Suprapubic skin (tissue), 4 donors: Measurements from ENCODE around the gene WDR4. TPM values are rescaled to one million over a fixed set of nuclear protein-coding genes. Genes with fewer than 3 reads are reported as not detected.
A peak's percentile ranks its signal among the peaks of the same experiment; 100 is the strongest.

ENCODE experiments used
- DNase-seq, 2 donors: peaks; one replicate each; pipeline ENCODE4 v3.0.0-alpha.2; 2019; ENCODE audit warnings: low spot score in 2 of 2
- H3K27ac ChIP-seq: fragments of 200-600 bp; sonication (generic); one replicate; pipeline ENCODE4 v1.5.1; 2019
- H3K27me3 ChIP-seq: fragments of 200-600 bp; sonication (generic); one replicate; pipeline ENCODE4 v1.5.1; 2019
- H3K36me3 ChIP-seq: fragments of 200-600 bp; sonication (generic); one replicate; pipeline ENCODE4 v1.5.1; 2019
- H3K4me1 ChIP-seq: fragments of 200-600 bp; sonication (generic); one replicate; pipeline ENCODE4 v1.5.1; 2019
- H3K4me3 ChIP-seq: fragments of 200-600 bp; sonication (generic); one replicate; pipeline ENCODE4 v1.5.1; 2019; ENCODE audit warnings: mild to moderate bottlenecking
- H3K9me3 ChIP-seq: fragments of 200-600 bp; sonication (generic); one replicate; pipeline ENCODE4 v1.5.1; 2019
- CTCF ChIP-seq, 2 donors: fragments of 200-600 bp in 1 of 2; fragments of 450-650 bp in 1 of 2; sonication (generic) in 1 of 2; IDR thresholded peaks; one replicate each; pipeline ENCODE4 v1.5.1; 2016 to 2019; ENCODE audit warnings: antibody characterized with exemption in 2 of 2, mild to moderate bottlenecking in 1 of 2, moderate library complexity in 1 of 2
- EP300 ChIP-seq: sonication (generic); formaldehyde crosslinking; IDR thresholded peaks from one replicate; pipeline ENCODE4 v1.6.1; 2017; ENCODE audit warnings: antibody characterized with exemption
- POLR2A ChIP-seq, 2 donors: fragments of 450-650 bp; IDR thresholded peaks; one replicate each; pipeline ENCODE4 v1.6.1; 2017; ENCODE audit warnings: antibody characterized with exemption in 2 of 2, mild to moderate bottlenecking in 2 of 2, moderate library complexity in 2 of 2
- POLR2AphosphoS5 ChIP-seq, 3 donors: sonication (generic); formaldehyde crosslinking; IDR thresholded peaks; one replicate each; pipeline ENCODE4 v1.6.1; 2017; ENCODE audit warnings: antibody characterized with exemption in 3 of 3
- WGBS: methylation state at CpG from one replicate; pipeline ENCODE4 v1.1.5; 2018; 5-methylcytosine and 5-hydroxymethylcytosine counted together
- total RNA-seq, 4 donors: library from RNA; depleted of rRNA; stranded (reverse); fragments of >200 nt; gene quantifications; one replicate each; pipeline ENCODE4 v1.1.0, GENCODE V29; 2016

The WDR4 gene
- total RNA-seq, 4 donors from 2014 or later, result 10.1 to 18.7 (median 14.1) TPM

- TF ChIP-seq POLR2AphosphoS5 (IDR thresholded peaks at IDR 0.05), result no peak
- TF ChIP-seq POLR2A (IDR thresholded peaks at IDR 0.05), result no peak
- no peak for TF ChIP-seq CTCF (IDR thresholded peaks at IDR 0.05)
- no peak for TF ChIP-seq EP300
- Histone ChIP-seq H3K36me3 (peaks cover 94% of the 10 kb centered on the region), H3K4me1 (no peaks in the 10 kb centered on the region), H3K27me3 (no peaks in the 10 kb centered on the region), H3K27ac (no peak overlapping the region), H3K9me3 (no peaks in the 10 kb centered on the region), H3K4me3 (no peak overlapping the region)
- WGBS, result 89% methylated on average over 14 of the region's 19 CpGs
- DNase-seq, result no peak
Measured at GRCh38 chr21:42851812-42852665, 27.3 kb downstream of the WDR4 start.

GRCh38 chr21:42850866-42851391, 28.4 kb downstream of the WDR4 start:
- DNase-seq, result no peak
- 94% methylated on average over 9 of the region's 21 CpGs for WGBS
- Histone ChIP-seq H3K27ac (no peak overlapping the region), H3K36me3 (peaks cover 92% of the 10 kb centered on the region), H3K27me3 (no peaks in the 10 kb centered on the region), H3K9me3 (no peaks in the 10 kb centered on the region), H3K4me3 (no peak overlapping the region), H3K4me1 (no peaks in the 10 kb centered on the region)
- peak; percentile 4 to 22 for TF ChIP-seq CTCF (IDR thresholded peaks at IDR 0.05)
- no peak for TF ChIP-seq POLR2A (IDR thresholded peaks at IDR 0.05)
- no peak for TF ChIP-seq POLR2AphosphoS5 (IDR thresholded peaks at IDR 0.05)
- no peak for TF ChIP-seq EP300

- DNase-seq, result no peak
- Histone ChIP-seq H3K4me3 (no peak overlapping the region), H3K9me3 (no peaks in the 10 kb centered on the region), H3K27me3 (no peaks in the 10 kb centered on the region), H3K27ac (no peak overlapping the region), H3K36me3 (peaks cover 92% of the 10 kb centered on the region), H3K4me1 (no peaks in the 10 kb centered on the region)
- WGBS, result 95% methylated on average over 4 of the region's 10 CpGs
- no peak for TF ChIP-seq POLR2A (IDR thresholded peaks at IDR 0.05)
- no peak for TF ChIP-seq EP300
- no peak for TF ChIP-seq CTCF (IDR thresholded peaks at IDR 0.05)
- TF ChIP-seq POLR2AphosphoS5 (IDR thresholded peaks at IDR 0.05), result no peak
Measured at GRCh38 chr21:42850463-42850862, 28.9 kb downstream of the WDR4 start.

- WGBS, result 96% methylated on average over 25 of the region's 29 CpGs
Measured at GRCh38 chr21:42849759-42850412, 29.5 kb downstream of the WDR4 start.

More at GRCh38 chr21:42849759-42850412, 29.5 kb downstream of the WDR4 start:
- peaks cover 92% of the 10 kb centered on the region for H3K36me3 ChIP-seq
- no peak overlapping the region for H3K4me3 ChIP-seq
- DNase-seq, result no peak
- H3K4me1 ChIP-seq, result peaks cover under 1% of the 10 kb centered on the region
- H3K9me3 ChIP-seq, result no peaks in the 10 kb centered on the region
- no peak overlapping the region for H3K27ac ChIP-seq
- no peaks in the 10 kb centered on the region for H3K27me3 ChIP-seq
- TF ChIP-seq EP300 (no peak), POLR2A (IDR thresholded peaks at IDR 0.05) (no peak), POLR2AphosphoS5 (IDR thresholded peaks at IDR 0.05) (no peak), CTCF (IDR thresholded peaks at IDR 0.05) (no peak)
